H1 (cell line): ENCODE data around the gene NCOA5. TPM values are rescaled to one million over a fixed set of nuclear protein-coding genes. Genes with fewer than 3 reads are reported as not detected.

Experiments used
- CTCF ChIA-PET: fragments of 300-600 bp; sonication (Branson Sonifier 250); formaldehyde crosslinking; loops from one replicate; lab custom pipeline; 2021; ENCODE audit not compliant: partially characterized antibody; lab: Charles Lee
- POLR2A ChIA-PET: fragments of 300-600 bp; sonication (Branson Sonifier 250); formaldehyde crosslinking; loops from one replicate; lab custom pipeline; 2021; ENCODE audit warnings: inconsistent platforms; ENCODE audit not compliant: partially characterized antibody; lab: Charles Lee
- DNase-seq, 2 experiments: peaks; one replicate each; pipeline versions ENCODE4 v3.0.0 to v3.0.0-alpha.2; 2010 to 2022; ENCODE audit warnings: low spot score in 2 of 2, low read depth in 1 of 2, mixed read lengths in 1 of 2
- FAIRE-seq: peaks from 2 replicates; lab custom pipeline; 2011; peaks lifted over from hg19 to GRCh38; lab: Jason Lieb, UNC
- H2AFZ ChIP-seq: 2 replicates; pipeline ENCODE4 v1.8.1; 2012; ENCODE audit warnings: low read length, inconsistent platforms
- H2AK5ac ChIP-seq: 2 replicates; pipeline ENCODE4 v1.6.1; 2013; ENCODE audit warnings: low read depth, low read length
- H2BK120ac ChIP-seq: replicated peaks from 2 replicates; pipeline ENCODE3; 2013; ENCODE audit warnings: low read depth, low read length, inconsistent platforms
- H2BK12ac ChIP-seq: 2 replicates; pipeline ENCODE4 v1.6.1; 2013; ENCODE audit warnings: low read depth, low read length
- H2BK15ac ChIP-seq: 2 replicates; pipeline ENCODE4 v1.6.1; 2013; ENCODE audit warnings: low read length
- H2BK20ac ChIP-seq: 2 replicates; pipeline ENCODE4 v1.6.1; 2013; ENCODE audit warnings: low read length
- H2BK5ac ChIP-seq: 2 replicates; pipeline ENCODE4 v1.6.1; 2013; ENCODE audit warnings: low read depth, low read length
- H3K14ac ChIP-seq: 2 replicates; pipeline ENCODE4 v1.6.1; 2013; ENCODE audit warnings: inconsistent platforms; ENCODE audit not compliant: insufficient read length
- H3K18ac ChIP-seq: 2 replicates; pipeline ENCODE4 v1.6.1; 2013; ENCODE audit warnings: low read length; ENCODE audit errors: extremely low read depth
- H3K23ac ChIP-seq: 2 replicates; pipeline ENCODE4 v1.6.1; 2013; ENCODE audit warnings: inconsistent platforms; ENCODE audit not compliant: insufficient read length
- H3K23me2 ChIP-seq: 2 replicates; pipeline ENCODE4 v1.6.1; 2013; ENCODE audit warnings: low read depth, low read length
- H3K27ac ChIP-seq: 2 replicates; pipeline ENCODE4 v1.6.1; 2011; ENCODE audit warnings: low read depth, low read length, inconsistent platforms
- H3K27me3 ChIP-seq, 4 experiments: replicated peaks in 1 of 4; 1 replicate in 1 of 4; 2 replicates in 3 of 4; pipeline versions ENCODE4 v1.6.1 to v1.8.1; 2011 to 2013; ENCODE audit warnings: low read length in 3 of 4, mild to moderate bottlenecking in 3 of 4, inconsistent platforms in 2 of 4, mixed read lengths in 2 of 4, moderate library complexity in 1 of 4; ENCODE audit not compliant: control insufficient read depth in 3 of 4, insufficient read depth in 3 of 4; ENCODE audit errors: extremely low read depth in 1 of 4
- H3K36me3 ChIP-seq, 4 experiments: 2 replicates each; pipeline versions ENCODE4 v1.6.1 to v1.8.1; 2011 to 2013; ENCODE audit warnings: mild to moderate bottlenecking in 4 of 4, low read length in 3 of 4, moderate library complexity in 2 of 4, control low read depth in 1 of 4, inconsistent platforms in 1 of 4; ENCODE audit not compliant: insufficient read depth in 4 of 4, control insufficient read depth in 2 of 4
- H3K4ac ChIP-seq: replicated peaks from 2 replicates; pipeline ENCODE3; 2013; ENCODE audit warnings: low read length, low read depth, mixed read lengths, inconsistent platforms; ENCODE audit not compliant: insufficient read length
- H3K4me1 ChIP-seq, 4 experiments: replicated peaks in 1 of 4; 1 replicate in 1 of 4; 2 replicates in 3 of 4; pipeline versions ENCODE4 v1.6.1 to v1.8.1; 2011 to 2013; ENCODE audit warnings: low read length in 3 of 4, inconsistent platforms in 2 of 4, mixed read lengths in 1 of 4; ENCODE audit not compliant: insufficient read depth in 4 of 4, control insufficient read depth in 3 of 4
- H3K4me2 ChIP-seq, 2 experiments: 2 replicates each; pipeline versions ENCODE4 v1.6.1 to v1.8.1; 2011 to 2013; ENCODE audit warnings: low read depth in 2 of 2, low read length in 2 of 2, control low read depth in 1 of 2, inconsistent platforms in 1 of 2, mild to moderate bottlenecking in 1 of 2; ENCODE audit not compliant: insufficient read depth in 1 of 2
- H3K4me3 ChIP-seq, 4 experiments: fragments of 200-600, 300-600 bp in 1 of 4; sonication (generic), shearing (Covaris generic), sonication (Bioruptor Twin) in 1 of 4; 2 replicates each; pipeline versions ENCODE4 v1.5.1 to v1.8.1; 2011 to 2016; ENCODE audit warnings: low read length in 4 of 4, low read depth in 3 of 4, control low read depth in 2 of 4, inconsistent platforms in 2 of 4, mild to moderate bottlenecking in 2 of 4, mixed read lengths in 1 of 4, moderate library complexity in 1 of 4; ENCODE audit not compliant: insufficient read depth in 2 of 4; ENCODE audit errors: extremely low read depth in 1 of 4
- H3K56ac ChIP-seq: replicated peaks from 2 replicates; pipeline ENCODE3; 2013; ENCODE audit warnings: low read depth, mild to moderate bottlenecking, mixed read lengths, low read length, inconsistent platforms; ENCODE audit not compliant: insufficient read length
- H3K79me1 ChIP-seq: 2 replicates; pipeline ENCODE4 v1.6.1; 2013; ENCODE audit warnings: low read depth, low read length, control low read depth
- H3K79me2 ChIP-seq, 2 experiments: 2 replicates each; pipeline versions ENCODE4 v1.6.1 to v1.8.1; 2012 to 2013; ENCODE audit warnings: low read length in 2 of 2, mild to moderate bottlenecking in 2 of 2, inconsistent platforms in 1 of 2; ENCODE audit not compliant: insufficient read depth in 2 of 2, control insufficient read depth in 1 of 2
- H3K9ac ChIP-seq, 4 experiments: replicated peaks in 1 of 4; 1 replicate in 1 of 4; 2 replicates in 3 of 4; pipeline versions ENCODE4 v1.6.1 to v1.8.1; 2011 to 2013; ENCODE audit warnings: low read depth in 3 of 4, low read length in 3 of 4, control low read depth in 2 of 4, mild to moderate bottlenecking in 2 of 4, moderate library complexity in 2 of 4, inconsistent platforms in 1 of 4; ENCODE audit errors: extremely low read depth in 1 of 4
- H3K9me3 ChIP-seq, 2 experiments: 2 replicates each; pipeline versions ENCODE4 v1.6.1 to v1.8.1; 2012 to 2013; ENCODE audit warnings: mild to moderate bottlenecking in 2 of 2, moderate library complexity in 2 of 2, control low read depth in 1 of 2, inconsistent platforms in 1 of 2, low read depth in 1 of 2, low read length in 1 of 2, mixed read lengths in 1 of 2; ENCODE audit not compliant: insufficient read depth in 2 of 2
- H4K20me1 ChIP-seq, 2 experiments: replicated peaks in 1 of 2; 2 replicates each; pipeline versions ENCODE3 to v1.8.1; 2011 to 2013; ENCODE audit warnings: inconsistent platforms in 2 of 2, low read length in 2 of 2, mild to moderate bottlenecking in 1 of 2; ENCODE audit not compliant: insufficient read depth in 2 of 2, control insufficient read depth in 1 of 2
- H4K5ac ChIP-seq: 2 replicates; pipeline ENCODE4 v1.6.1; 2013; ENCODE audit warnings: low read length, low read depth, mixed read lengths, inconsistent platforms; ENCODE audit not compliant: insufficient read length
- H4K8ac ChIP-seq: 2 replicates; pipeline ENCODE4 v1.8.0; 2013; ENCODE audit warnings: mild to moderate bottlenecking, moderate library complexity, low read length, inconsistent platforms; ENCODE audit not compliant: insufficient read depth; ENCODE audit errors: extremely low read depth
- H4K91ac ChIP-seq: replicated peaks from 2 replicates; pipeline ENCODE3; 2013; ENCODE audit warnings: low read length, mixed read lengths, inconsistent platforms; ENCODE audit not compliant: insufficient read length
- BACH1 ChIP-seq: IDR thresholded peaks from 2 replicates; pipeline ENCODE4 v1.6.1; 2012; ENCODE audit warnings: low read length, improper control_type of control experiment
- CBX5 ChIP-seq: fragments of 300-800, 300-1000 bp; sonication (generic); IDR thresholded peaks from 2 replicates; pipeline ENCODE4 v1.7.1; 2016; ENCODE audit warnings: antibody characterized with exemption, low read length, low read depth
- E2F6 ChIP-seq: IDR thresholded peaks from 2 replicates; pipeline ENCODE4 v1.6.1; 2012; ENCODE audit warnings: inconsistent platforms
- GTF2F1 ChIP-seq: IDR thresholded peaks from 2 replicates; pipeline ENCODE4 v1.6.1; 2012; ENCODE audit warnings: low read depth, low read length, improper control_type of control experiment, borderline replicate concordance
- KDM1A ChIP-seq: fragments of 200-600, 300-600 bp; sonication (generic); IDR thresholded peaks from 2 replicates; pipeline ENCODE4 v1.7.1; 2016; ENCODE audit warnings: mild to moderate bottlenecking, low read length, borderline replicate concordance
- SUZ12 ChIP-seq: fragments of 200-600 bp; sonication (generic); IDR thresholded peaks from 2 replicates; pipeline ENCODE4 v1.6.1; 2012; ENCODE audit warnings: mild to moderate bottlenecking, inconsistent platforms, low read length, moderate library complexity, mixed read lengths
- TEAD4 ChIP-seq: IDR thresholded peaks from 2 replicates; pipeline ENCODE4 v1.6.1; 2012; ENCODE audit warnings: low read depth, low read length, inconsistent platforms, mixed read lengths
- WGBS, 2 experiments: shearing (Covaris generic) in 1 of 2; methylation state at CpG; one replicate each; pipeline versions ENCODE4 v1.1.6 to v1.1.7; 2013 to 2015; ENCODE audit warnings: low lambda C conversion rate in 2 of 2, mixed read lengths in 2 of 2, inconsistent platforms in 1 of 2, low coverage in 1 of 2, missing lambda C conversion rate in 1 of 2; ENCODE audit not compliant: insufficient replicate concordance in 2 of 2, insufficient coverage in 1 of 2, insufficient read length in 1 of 2; ENCODE audit errors: extremely low coverage in 1 of 2, missing lambda C conversion rate in 1 of 2; 5-methylcytosine and 5-hydroxymethylcytosine counted together
- polyA plus RNA-seq, 7 experiments: library from polyadenylated mRNA; depleted of rRNA in 3 of 7; stranded (reverse) in 5 of 7; unstranded in 2 of 7; fragments of >200 nt in 5 of 7; fragments of 200-250 nt in 2 of 7; gene quantifications; 1 replicate in 5 of 7; 2 replicates in 1 of 7; 4 replicates in 1 of 7; pipeline versions ENCODE4 v1.2.1 to v1.2.3, GENCODE V29; 2011 to 2013; ENCODE audit warnings: missing spikeins in 2 of 7, mixed read lengths in 2 of 7
- total RNA-seq: library from RNA; stranded (reverse); fragmentation: NEBNext Ultra II Directional; extraction: Animal tissue kit (Norgen Biotek cat#: 25700); gene quantifications from 2 replicates; pipeline ENCODE4 v1.2.1, GENCODE V29; 2021

Gene NCOA5
- total and polyA plus RNA-seq, 2 of the 8 experiments (the other 6 are each of a cell fraction or from before 2014, with no cell fraction given), result 20.4 to 29.0 TPM

DNA sequence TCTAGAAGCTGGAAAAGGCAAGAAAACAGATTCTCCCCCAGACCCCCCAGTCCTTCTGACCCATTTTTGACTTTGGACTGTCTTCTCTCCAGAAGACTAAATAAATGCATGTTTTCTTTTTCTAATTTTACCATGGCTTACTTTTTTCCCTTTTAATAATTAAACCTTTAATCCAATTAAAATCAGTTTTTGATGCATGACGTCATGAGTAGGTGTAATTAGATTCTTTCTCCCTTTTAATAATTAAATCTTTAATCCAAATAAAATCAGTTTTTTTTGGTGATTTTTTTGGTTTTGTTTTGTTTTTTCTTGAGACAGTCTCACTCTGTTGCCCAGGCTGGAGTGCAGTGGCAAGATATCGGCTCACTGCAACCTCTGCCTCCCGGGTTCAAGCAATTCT, 13.2 kb upstream of the NCOA5 start:
- Histone ChIP-seq H3K4ac (no peak overlapping the region), H3K23me2 (no peaks in the 10 kb centered on the region), H2BK15ac (no peak overlapping the region), H3K23ac (no peak overlapping the region), H3K9ac (no peak overlapping the region), H3K36me3 (no peaks in the 10 kb centered on the region), H4K91ac (no peak overlapping the region), H3K79me2 (no peaks in the 10 kb centered on the region), H4K20me1 (no peaks in the 10 kb centered on the region), H4K8ac (no peak overlapping the region), H3K79me1 (no peaks in the 10 kb centered on the region), H2AFZ (no peak overlapping the region), H2BK120ac (no peak overlapping the region), H3K27ac (no peak overlapping the region), H3K4me3 (no peak overlapping the region), H2AK5ac (no peak overlapping the region), H3K9me3 (0 out of 4 replicates have a peak, but pooled peaks cover 0 to 2% of the 10 kb centered on the region in 2 experiments), H2BK12ac (no peak overlapping the region), H2BK20ac (no peak overlapping the region), H3K27me3 (peaks cover 0 to 11% (median 4%) of the 10 kb centered on the region in 4 experiments; a peak in 2 of 7 replicates), H2BK5ac (no peak overlapping the region), H3K4me1 (0 out of 7 replicates have a peak, but pooled peaks cover 0 to 5% (median under 1%) of the 10 kb centered on the region in 4 experiments), H3K56ac (no peak overlapping the region), H3K14ac (no peak overlapping the region), H3K18ac (no peak overlapping the region), H3K4me2 (no peak overlapping the region), H4K5ac (no peak overlapping the region)
- FAIRE-seq (no peak), DNase-seq (no peak)
- WGBS, 2 experiments, result 84% methylated on average over 3 of the region's 3 CpGs; no CpG with 5 or more reads in 1 of the 2 experiments
- CTCF ChIA-PET, result interaction anchor here (1.1 to 1.6 kb wide), 3 partner anchors 79 to 142 kb away, joined by 3 to 4 read pairs (median 4); no protein-coding TSS in a partner anchor
- POLR2A ChIA-PET, result interaction anchor here (1.6 kb wide), 1 partner anchor 45 kb away, joined by 4 read pairs; no protein-coding TSS in a partner anchor
- TF ChIP-seq BACH1, result no peak
- no peak for TF ChIP-seq CBX5
- no peak for TF ChIP-seq E2F6
- no peak for TF ChIP-seq SUZ12
- TF ChIP-seq GTF2F1, result no peak
- no peak for TF ChIP-seq TEAD4
- TF ChIP-seq KDM1A, result no peak
